ENCODE measurements around the gene INS. TPM values are rescaled to one million over a fixed set of nuclear protein-coding genes. Genes with fewer than 3 reads are reported as not detected.
A peak's percentile ranks its signal among the peaks of the same experiment; 100 is the strongest.

INS gene
- total and polyA plus RNA-seq, 2 of the 13 experiments (the other 11 are each of a cell fraction or from before 2014, with no cell fraction given), result not detected

DNA sequence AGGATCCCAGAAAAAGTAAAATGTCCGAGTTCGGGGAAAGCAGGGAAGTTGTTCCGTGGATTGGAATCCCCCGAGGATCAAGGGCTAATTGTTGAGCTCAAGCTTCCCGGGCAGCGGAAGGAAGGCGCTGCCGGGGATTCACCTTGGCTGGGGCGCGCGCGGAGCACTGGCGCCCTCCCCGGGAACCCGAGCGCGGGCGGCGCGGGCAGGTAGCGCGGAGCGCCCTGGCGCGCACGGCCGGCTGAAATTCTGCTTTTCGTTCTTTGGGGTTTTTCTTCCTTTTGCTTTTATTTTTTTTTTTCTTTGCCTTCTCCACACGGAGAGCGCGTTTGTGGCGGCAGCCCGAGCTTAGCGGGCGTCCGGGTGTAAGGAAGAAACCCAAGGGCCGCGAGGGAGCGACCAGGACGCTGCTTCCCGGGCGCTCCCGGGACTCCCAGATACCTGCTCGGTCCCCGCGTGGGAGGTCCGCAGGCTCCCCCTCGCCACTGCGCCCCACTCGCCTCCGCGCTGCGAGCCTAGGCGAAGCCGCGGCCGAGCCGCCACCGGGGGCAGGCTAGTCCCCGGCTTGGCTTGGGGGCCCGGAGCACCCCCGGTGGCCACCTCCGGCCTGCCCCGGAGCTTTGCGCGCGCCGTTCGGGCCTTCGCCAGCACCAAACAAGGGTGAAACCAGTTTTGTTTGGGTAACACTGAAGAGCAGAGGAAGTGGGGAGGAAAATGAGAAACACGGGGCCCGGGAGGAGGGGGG, 17.0 kb downstream of the INS start:
- peak overlapping the region; percentile 14 to 53 (median 40); a peak in 3 of 6 replicates for H3K4me3 ChIP-seq (replicated peaks in 1 of 3; ENCODE audit: insufficient read depth in 1 of 3, low read depth in 2 of 3, low read length in 3 of 3)
- BruUV-seq (replicated peaks), result no TSS peak
- H3K79me2 ChIP-seq (ENCODE audit: insufficient read depth, low read length), result no peaks in the 10 kb centered on the region
- in situ Hi-C loops (cut with HindIII; ENCODE audit: extremely low pct_ligation_motif_present, low pct_unique_long_range_greater_than_20kb), result no loop called here
- peaks cover 8 to 65% of the 10 kb centered on the region in 2 experiments for H3K27me3 ChIP-seq (ENCODE audit: control insufficient read depth in 1 of 2, insufficient read depth in 2 of 2, low read length in 2 of 2)
- no peak overlapping the region for H3K27ac ChIP-seq (ENCODE audit: extremely low read length, insufficient read depth, low read length)
- H3K36me3 ChIP-seq (replicated peaks in 1 of 2; ENCODE audit: control insufficient read depth in 1 of 2, insufficient read depth in 2 of 2, low read length in 2 of 2), result no peaks in the 10 kb centered on the region
- H3K9me3 ChIP-seq (ENCODE audit: low read length), result no peaks in the 10 kb centered on the region
- H4K20me1 ChIP-seq (ENCODE audit: insufficient read depth, low read length), result no peaks in the 10 kb centered on the region
- no peak for DNase-seq (ENCODE audit: low spot score)
- WGBS (ENCODE audit: low lambda C conversion rate), result 5% methylated on average over 51 of the region's 72 CpGs
- intact Hi-C loops (cut with micrococcal nuclease; ENCODE audit: unreplicated experiment), result no loop called here
- peak overlapping the region; percentile 61 for H3K4me2 ChIP-seq (ENCODE audit: low read depth, low read length)
- H3K4me1 ChIP-seq (ENCODE audit: insufficient read depth, low read length), result peaks cover 36% of the 10 kb centered on the region
- H3K9ac ChIP-seq (ENCODE audit: insufficient read depth, low read depth, low read length), result no peak overlapping the region
- no peak for ATAC-seq
- CTCF ChIA-PET (ENCODE audit: low intra/inter-chr PET ratio, low total read pairs), result interaction anchor here (1.0 kb wide), 1 partner anchor 191 kb away, joined by 3 read pairs; no protein-coding TSS in a partner anchor
- no peak overlapping the region for H2AFZ ChIP-seq (ENCODE audit: low read length)
- POLR2A ChIA-PET, result interaction anchor here (0.9 to 2.1 kb wide), 4 partner anchors 105 to 189 kb away, joined by 3 to 10 read pairs (median 6); no protein-coding TSS in a partner anchor
- FAIRE-seq, result no peak
- TF ChIP-seq, protein P1, sequence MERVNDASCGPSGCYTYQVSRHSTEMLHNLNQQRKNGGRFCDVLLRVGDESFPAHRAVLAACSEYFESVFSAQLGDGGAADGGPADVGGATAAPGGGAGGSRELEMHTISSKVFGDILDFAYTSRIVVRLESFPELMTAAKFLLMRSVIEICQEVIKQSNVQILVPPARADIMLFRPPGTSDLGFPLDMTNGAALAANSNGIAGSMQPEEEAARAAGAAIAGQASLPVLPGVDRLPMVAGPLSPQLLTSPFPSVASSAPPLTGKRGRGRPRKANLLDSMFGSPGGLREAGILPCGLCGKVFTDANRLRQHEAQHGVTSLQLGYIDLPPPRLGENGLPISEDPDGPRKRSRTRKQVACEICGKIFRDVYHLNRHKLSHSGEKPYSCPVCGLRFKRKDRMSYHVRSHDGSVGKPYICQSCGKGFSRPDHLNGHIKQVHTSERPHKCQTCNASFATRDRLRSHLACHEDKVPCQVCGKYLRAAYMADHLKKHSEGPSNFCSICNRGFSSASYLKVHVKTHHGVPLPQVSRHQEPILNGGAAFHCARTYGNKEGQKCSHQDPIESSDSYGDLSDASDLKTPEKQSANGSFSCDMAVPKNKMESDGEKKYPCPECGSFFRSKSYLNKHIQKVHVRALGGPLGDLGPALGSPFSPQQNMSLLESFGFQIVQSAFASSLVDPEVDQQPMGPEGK (CRISPR knock-in tag; IDR thresholded peaks at IDR 0.05), result peak; percentile 29; the same call in 1 of the 2 replicates
- TF ChIP-seq, protein P2, sequence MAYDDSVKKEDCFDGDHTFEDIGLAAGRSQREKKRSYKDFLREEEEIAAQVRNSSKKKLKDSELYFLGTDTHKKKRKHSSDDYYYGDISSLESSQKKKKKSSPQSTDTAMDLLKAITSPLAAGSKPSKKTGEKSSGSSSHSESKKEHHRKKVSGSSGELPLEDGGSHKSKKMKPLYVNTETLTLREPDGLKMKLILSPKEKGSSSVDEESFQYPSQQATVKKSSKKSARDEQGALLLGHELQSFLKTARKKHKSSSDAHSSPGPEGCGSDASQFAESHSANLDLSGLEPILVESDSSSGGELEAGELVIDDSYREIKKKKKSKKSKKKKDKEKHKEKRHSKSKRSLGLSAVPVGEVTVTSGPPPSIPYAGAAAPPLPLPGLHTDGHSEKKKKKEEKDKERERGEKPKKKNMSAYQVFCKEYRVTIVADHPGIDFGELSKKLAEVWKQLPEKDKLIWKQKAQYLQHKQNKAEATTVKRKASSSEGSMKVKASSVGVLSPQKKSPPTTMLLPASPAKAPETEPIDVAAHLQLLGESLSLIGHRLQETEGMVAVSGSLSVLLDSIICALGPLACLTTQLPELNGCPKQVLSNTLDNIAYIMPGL (CRISPR knock-in tag; IDR thresholded peaks at IDR 0.05; ENCODE audit: borderline replicate concordance in 1 of 2, low read depth in 1 of 2), result peak; percentile 19 to 29; a peak in 1 of 4 replicates
- TF ChIP-seq, protein P3, sequence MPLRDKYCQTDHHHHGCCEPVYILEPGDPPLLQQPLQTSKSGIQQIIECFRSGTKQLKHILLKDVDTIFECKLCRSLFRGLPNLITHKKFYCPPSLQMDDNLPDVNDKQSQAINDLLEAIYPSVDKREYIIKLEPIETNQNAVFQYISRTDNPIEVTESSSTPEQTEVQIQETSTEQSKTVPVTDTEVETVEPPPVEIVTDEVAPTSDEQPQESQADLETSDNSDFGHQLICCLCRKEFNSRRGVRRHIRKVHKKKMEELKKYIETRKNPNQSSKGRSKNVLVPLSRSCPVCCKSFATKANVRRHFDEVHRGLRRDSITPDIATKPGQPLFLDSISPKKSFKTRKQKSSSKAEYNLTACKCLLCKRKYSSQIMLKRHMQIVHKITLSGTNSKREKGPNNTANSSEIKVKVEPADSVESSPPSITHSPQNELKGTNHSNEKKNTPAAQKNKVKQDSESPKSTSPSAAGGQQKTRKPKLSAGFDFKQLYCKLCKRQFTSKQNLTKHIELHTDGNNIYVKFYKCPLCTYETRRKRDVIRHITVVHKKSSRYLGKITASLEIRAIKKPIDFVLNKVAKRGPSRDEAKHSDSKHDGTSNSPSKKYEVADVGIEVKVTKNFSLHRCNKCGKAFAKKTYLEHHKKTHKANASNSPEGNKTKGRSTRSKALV (CRISPR knock-in tag; IDR thresholded peaks at IDR 0.05), result peak; percentile 96
- TF ChIP-seq KLF6 (CRISPR knock-in tag; IDR thresholded peaks at IDR 0.05) (0 out of 2 replicates have a peak, but pooled peaks have one; percentile 23), ZNF33A (CRISPR knock-in tag; IDR thresholded peaks at IDR 0.05; ENCODE audit: borderline replicate concordance) (0 out of 2 replicates have a peak, but pooled peaks have one; percentile 55), SAP130 (CRISPR knock-in tag; IDR thresholded peaks at IDR 0.05; ENCODE audit: low read depth) (0 out of 2 replicates have a peak, but pooled peaks have one; percentile 12), MEF2D (CRISPR knock-in tag; IDR thresholded peaks at IDR 0.05) (no peak), XRCC5 (optimal IDR thresholded peaks at IDR 0.05; ENCODE audit: low read length) (no peak), ETV5 (CRISPR knock-in tag; IDR thresholded peaks at IDR 0.05; ENCODE audit: borderline replicate concordance) (peak; percentile 22; the same call in 1 of the 2 replicates)
- TF ChIP-seq, protein P4, sequence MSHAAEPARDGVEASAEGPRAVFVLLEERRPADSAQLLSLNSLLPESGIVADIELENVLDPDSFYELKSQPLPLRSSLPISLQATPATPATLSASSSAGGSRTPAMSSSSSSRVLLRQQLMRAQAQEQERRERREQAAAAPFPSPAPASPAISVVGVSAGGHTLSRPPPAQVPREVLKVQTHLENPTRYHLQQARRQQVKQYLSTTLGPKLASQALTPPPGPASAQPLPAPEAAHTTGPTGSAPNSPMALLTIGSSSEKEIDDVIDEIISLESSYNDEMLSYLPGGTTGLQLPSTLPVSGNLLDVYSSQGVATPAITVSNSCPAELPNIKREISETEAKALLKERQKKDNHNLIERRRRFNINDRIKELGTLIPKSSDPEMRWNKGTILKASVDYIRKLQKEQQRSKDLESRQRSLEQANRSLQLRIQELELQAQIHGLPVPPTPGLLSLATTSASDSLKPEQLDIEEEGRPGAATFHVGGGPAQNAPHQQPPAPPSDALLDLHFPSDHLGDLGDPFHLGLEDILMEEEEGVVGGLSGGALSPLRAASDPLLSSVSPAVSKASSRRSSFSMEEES (CRISPR knock-in tag; IDR thresholded peaks at IDR 0.05), result no peak
- TF ChIP-seq, protein P5, sequence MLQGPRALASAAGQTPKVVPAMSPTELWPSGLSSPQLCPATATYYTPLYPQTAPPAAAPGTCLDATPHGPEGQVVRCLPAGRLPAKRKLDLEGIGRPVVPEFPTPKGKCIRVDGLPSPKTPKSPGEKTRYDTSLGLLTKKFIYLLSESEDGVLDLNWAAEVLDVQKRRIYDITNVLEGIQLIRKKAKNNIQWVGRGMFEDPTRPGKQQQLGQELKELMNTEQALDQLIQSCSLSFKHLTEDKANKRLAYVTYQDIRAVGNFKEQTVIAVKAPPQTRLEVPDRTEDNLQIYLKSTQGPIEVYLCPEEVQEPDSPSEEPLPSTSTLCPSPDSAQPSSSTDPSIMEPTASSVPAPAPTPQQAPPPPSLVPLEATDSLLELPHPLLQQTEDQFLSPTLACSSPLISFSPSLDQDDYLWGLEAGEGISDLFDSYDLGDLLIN (CRISPR knock-in tag; IDR thresholded peaks at IDR 0.05; ENCODE audit: borderline replicate concordance), result no peak

Data from HepG2 (cell line).